Neutrophil (primary cell): ENCODE data around the gene KBTBD12.

Experiments
- H3K27ac ChIP-seq: fragments of 200-600 bp; sonication (generic); 2 replicates; pipeline ENCODE4 v1.5.1; 2016; ENCODE audit warnings: mild to moderate bottlenecking, moderate library complexity
- H3K27me3 ChIP-seq: fragments of 200-600 bp; sonication (generic); 2 replicates; pipeline ENCODE4 v1.6.0; 2016; ENCODE audit warnings: mild to moderate bottlenecking
- H3K36me3 ChIP-seq: fragments of 200-600 bp; sonication (generic); 2 replicates; pipeline ENCODE4 v1.5.1; 2017
- H3K4me1 ChIP-seq, 2 experiments: fragments of 200-600 bp in 1 of 2; sonication (generic) in 1 of 2; 1 replicate in 1 of 2; 2 replicates in 1 of 2; pipeline versions ENCODE4 v1.5.1 to v1.6.1; 2013 to 2016; ENCODE audit warnings: low read depth in 1 of 2, low read length in 1 of 2, mild to moderate bottlenecking in 1 of 2, moderate library complexity in 1 of 2; ENCODE audit not compliant: control insufficient read depth in 1 of 2, insufficient read depth in 1 of 2
- H3K4me3 ChIP-seq, 2 experiments: fragments of 200-600 bp in 1 of 2; sonication (generic) in 1 of 2; 1 replicate in 1 of 2; 2 replicates in 1 of 2; pipeline ENCODE4 v1.5.1; 2013 to 2016; ENCODE audit warnings: low read depth in 1 of 2, low read length in 1 of 2, mild to moderate bottlenecking in 1 of 2, moderate library complexity in 1 of 2
- H3K9me3 ChIP-seq: fragments of 200-600 bp; sonication (generic); 2 replicates; pipeline ENCODE4 v1.5.1; 2016
- TF ChIP-seq, protein P1 (sequence below): fragments of 200-600 bp; sonication (generic); IDR thresholded peaks from 2 replicates; pipeline ENCODE4 v1.5.1; 2016; ENCODE audit warnings: antibody characterized with exemption

The KBTBD12 gene

DNA sequence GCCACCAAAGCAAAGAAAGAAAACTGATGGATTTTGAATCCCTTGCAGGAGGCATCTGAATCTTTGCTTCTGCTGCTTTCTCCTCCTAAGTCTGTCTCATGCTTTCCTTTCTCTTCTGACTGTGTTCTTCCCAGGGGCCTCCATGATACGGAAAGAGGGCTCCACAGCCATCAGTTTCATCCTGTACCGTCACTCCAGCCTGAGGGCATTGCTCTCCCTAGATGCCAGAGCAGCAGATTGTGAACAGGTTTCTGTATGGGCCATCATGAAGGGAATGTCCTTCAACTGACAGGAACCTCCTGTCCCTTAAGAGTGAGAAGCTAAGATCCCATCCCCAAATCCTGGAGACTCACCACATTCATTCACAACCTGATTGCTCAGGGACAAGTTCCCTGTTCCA lies 59.2 kb downstream of the KBTBD12 start:
- TF ChIP-seq, protein P1, sequence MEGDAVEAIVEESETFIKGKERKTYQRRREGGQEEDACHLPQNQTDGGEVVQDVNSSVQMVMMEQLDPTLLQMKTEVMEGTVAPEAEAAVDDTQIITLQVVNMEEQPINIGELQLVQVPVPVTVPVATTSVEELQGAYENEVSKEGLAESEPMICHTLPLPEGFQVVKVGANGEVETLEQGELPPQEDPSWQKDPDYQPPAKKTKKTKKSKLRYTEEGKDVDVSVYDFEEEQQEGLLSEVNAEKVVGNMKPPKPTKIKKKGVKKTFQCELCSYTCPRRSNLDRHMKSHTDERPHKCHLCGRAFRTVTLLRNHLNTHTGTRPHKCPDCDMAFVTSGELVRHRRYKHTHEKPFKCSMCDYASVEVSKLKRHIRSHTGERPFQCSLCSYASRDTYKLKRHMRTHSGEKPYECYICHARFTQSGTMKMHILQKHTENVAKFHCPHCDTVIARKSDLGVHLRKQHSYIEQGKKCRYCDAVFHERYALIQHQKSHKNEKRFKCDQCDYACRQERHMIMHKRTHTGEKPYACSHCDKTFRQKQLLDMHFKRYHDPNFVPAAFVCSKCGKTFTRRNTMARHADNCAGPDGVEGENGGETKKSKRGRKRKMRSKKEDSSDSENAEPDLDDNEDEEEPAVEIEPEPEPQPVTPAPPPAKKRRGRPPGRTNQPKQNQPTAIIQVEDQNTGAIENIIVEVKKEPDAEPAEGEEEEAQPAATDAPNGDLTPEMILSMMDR = no peak
- Histone ChIP-seq H3K4me3 (no peak overlapping the region), H3K36me3 (no peaks in the 10 kb centered on the region), H3K9me3 (no peaks in the 10 kb centered on the region), H3K27me3 (peaks cover 13% of the 10 kb centered on the region), H3K4me1 (no peaks in the 10 kb centered on the region), H3K27ac (no peak overlapping the region)

GRCh38 chr3:127975153-127976029 lies 60.4 kb downstream of the KBTBD12 start:
- H3K4me1 ChIP-seq = no peaks in the 10 kb centered on the region
- no peaks in the 10 kb centered on the region for H3K9me3 ChIP-seq
- H3K36me3 ChIP-seq = no peaks in the 10 kb centered on the region
- H3K4me3 ChIP-seq = no peak overlapping the region
- no peak overlapping the region for H3K27ac ChIP-seq
- TF ChIP-seq, protein P1 = no peak
- H3K27me3 ChIP-seq = peaks cover 13% of the 10 kb centered on the region

GRCh38 chr3:127978636-127979035 lies 63.6 kb downstream of the KBTBD12 start:
- TF ChIP-seq, protein P1 = no peak
- no peak overlapping the region for H3K4me3 ChIP-seq

GRCh38 chr3:127979473-127979872 lies 64.4 kb downstream of the KBTBD12 start:
- TF ChIP-seq, protein P1 = no peak
- H3K9me3 ChIP-seq = no peaks in the 10 kb centered on the region
- H3K27me3 ChIP-seq = peaks cover 3% of the 10 kb centered on the region
- no peak overlapping the region for H3K4me3 ChIP-seq
- no peaks in the 10 kb centered on the region for H3K36me3 ChIP-seq
- H3K27ac ChIP-seq = no peak overlapping the region
- H3K4me1 ChIP-seq = no peaks in the 10 kb centered on the region

More at GRCh38 chr3:127978636-127979035, 63.6 kb downstream of the KBTBD12 start:
- H3K9me3 ChIP-seq = no peaks in the 10 kb centered on the region
- H3K27ac ChIP-seq = no peak overlapping the region
- no peaks in the 10 kb centered on the region for H3K4me1 ChIP-seq
- H3K27me3 ChIP-seq = peaks cover 3% of the 10 kb centered on the region
- no peaks in the 10 kb centered on the region for H3K36me3 ChIP-seq

GRCh38 chr3:127981097-127981496 lies 66.1 kb downstream of the KBTBD12 start:
- Histone ChIP-seq H3K36me3 (no peaks in the 10 kb centered on the region), H3K4me1 (no peaks in the 10 kb centered on the region), H3K27ac (no peak overlapping the region), H3K27me3 (peaks cover 3% of the 10 kb centered on the region), H3K9me3 (no peaks in the 10 kb centered on the region), H3K4me3 (no peak overlapping the region)
- TF ChIP-seq, protein P1 = no peak
